Neural crest cell (in vitro differentiated cells): ENCODE measurements around the gene SLC6A6. TPM values are rescaled to one million over a fixed set of nuclear protein-coding genes. Genes with fewer than 3 reads are reported as not detected.

ENCODE experiments used
- DNase-seq: peaks from one replicate; pipeline ENCODE4 v3.0.0; 2021; ENCODE audit warnings: low read depth, mixed read lengths, low spot score
- H3K27ac Mint-ChIP-seq: one replicate; pipeline ENCODE4 v1.8.0; 2021; ENCODE audit warnings: mild to moderate bottlenecking, mixed read lengths; ENCODE audit not compliant: unreplicated experiment
- H3K27me3 Mint-ChIP-seq: 2 replicates; pipeline ENCODE4 v1.8.0; 2021; ENCODE audit warnings: low read depth, mild to moderate bottlenecking, mixed read lengths
- H3K36me3 Mint-ChIP-seq: 2 replicates; pipeline ENCODE4 v1.8.0; 2021; ENCODE audit warnings: low read depth, mild to moderate bottlenecking, mixed read lengths
- H3K4me1 Mint-ChIP-seq: 2 replicates; pipeline ENCODE4 v1.8.0; 2021; ENCODE audit warnings: mixed read lengths
- H3K4me3 Mint-ChIP-seq: one replicate; pipeline ENCODE4 v1.8.0; 2021; ENCODE audit warnings: mild to moderate bottlenecking, mixed read lengths
- H3K9me3 Mint-ChIP-seq: 2 replicates; pipeline ENCODE4 v1.8.0; 2021; ENCODE audit warnings: mixed read lengths
- total RNA-seq: library from RNA; stranded (reverse); gene quantifications from 2 replicates; pipeline ENCODE4 v1.2.1, GENCODE V29; 2021
- TF ChIP-seq, protein P1 (sequence below): fragments of 200-600 bp; sonication (generic); conservative IDR thresholded peaks from 2 replicates; pipeline ENCODE4 v1.5.0; 2021; ENCODE audit warnings: antibody characterized with exemption, mild to moderate bottlenecking

The SLC6A6 gene
- total RNA-seq, 1 donor from 2014 or later: 33.8 TPM

DNA sequence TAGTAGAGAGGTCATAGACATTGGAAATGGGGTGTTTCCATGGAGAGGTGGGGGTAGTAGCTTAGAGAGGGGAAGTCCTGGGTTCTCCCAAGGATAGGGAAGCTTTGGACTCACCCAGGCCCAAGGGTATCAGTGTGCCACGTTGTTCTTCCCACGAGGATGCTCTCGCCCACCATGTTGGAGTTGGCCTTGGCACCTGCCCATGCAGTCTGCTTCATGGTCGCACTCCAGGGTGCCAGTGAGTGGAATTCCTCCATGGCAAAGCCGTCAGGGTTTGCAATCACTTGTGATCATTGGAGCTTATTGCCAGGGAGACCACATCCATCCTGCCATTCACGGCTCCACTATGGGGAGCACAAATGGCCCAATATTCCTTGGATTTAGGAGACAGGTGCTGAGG, 77.2 kb downstream of the SLC6A6 start:
- peaks cover 24% of the 10 kb centered on the region for H3K36me3 Mint-ChIP-seq
- H3K4me3 Mint-ChIP-seq: no peak overlapping the region
- H3K27ac Mint-ChIP-seq: no peak overlapping the region
- no peaks in the 10 kb centered on the region for H3K27me3 Mint-ChIP-seq
- no peaks in the 10 kb centered on the region for H3K9me3 Mint-ChIP-seq
- TF ChIP-seq, protein P1, sequence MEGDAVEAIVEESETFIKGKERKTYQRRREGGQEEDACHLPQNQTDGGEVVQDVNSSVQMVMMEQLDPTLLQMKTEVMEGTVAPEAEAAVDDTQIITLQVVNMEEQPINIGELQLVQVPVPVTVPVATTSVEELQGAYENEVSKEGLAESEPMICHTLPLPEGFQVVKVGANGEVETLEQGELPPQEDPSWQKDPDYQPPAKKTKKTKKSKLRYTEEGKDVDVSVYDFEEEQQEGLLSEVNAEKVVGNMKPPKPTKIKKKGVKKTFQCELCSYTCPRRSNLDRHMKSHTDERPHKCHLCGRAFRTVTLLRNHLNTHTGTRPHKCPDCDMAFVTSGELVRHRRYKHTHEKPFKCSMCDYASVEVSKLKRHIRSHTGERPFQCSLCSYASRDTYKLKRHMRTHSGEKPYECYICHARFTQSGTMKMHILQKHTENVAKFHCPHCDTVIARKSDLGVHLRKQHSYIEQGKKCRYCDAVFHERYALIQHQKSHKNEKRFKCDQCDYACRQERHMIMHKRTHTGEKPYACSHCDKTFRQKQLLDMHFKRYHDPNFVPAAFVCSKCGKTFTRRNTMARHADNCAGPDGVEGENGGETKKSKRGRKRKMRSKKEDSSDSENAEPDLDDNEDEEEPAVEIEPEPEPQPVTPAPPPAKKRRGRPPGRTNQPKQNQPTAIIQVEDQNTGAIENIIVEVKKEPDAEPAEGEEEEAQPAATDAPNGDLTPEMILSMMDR: no peak
- H3K4me1 Mint-ChIP-seq: peaks cover 11% of the 10 kb centered on the region
- DNase-seq: no peak

DNA sequence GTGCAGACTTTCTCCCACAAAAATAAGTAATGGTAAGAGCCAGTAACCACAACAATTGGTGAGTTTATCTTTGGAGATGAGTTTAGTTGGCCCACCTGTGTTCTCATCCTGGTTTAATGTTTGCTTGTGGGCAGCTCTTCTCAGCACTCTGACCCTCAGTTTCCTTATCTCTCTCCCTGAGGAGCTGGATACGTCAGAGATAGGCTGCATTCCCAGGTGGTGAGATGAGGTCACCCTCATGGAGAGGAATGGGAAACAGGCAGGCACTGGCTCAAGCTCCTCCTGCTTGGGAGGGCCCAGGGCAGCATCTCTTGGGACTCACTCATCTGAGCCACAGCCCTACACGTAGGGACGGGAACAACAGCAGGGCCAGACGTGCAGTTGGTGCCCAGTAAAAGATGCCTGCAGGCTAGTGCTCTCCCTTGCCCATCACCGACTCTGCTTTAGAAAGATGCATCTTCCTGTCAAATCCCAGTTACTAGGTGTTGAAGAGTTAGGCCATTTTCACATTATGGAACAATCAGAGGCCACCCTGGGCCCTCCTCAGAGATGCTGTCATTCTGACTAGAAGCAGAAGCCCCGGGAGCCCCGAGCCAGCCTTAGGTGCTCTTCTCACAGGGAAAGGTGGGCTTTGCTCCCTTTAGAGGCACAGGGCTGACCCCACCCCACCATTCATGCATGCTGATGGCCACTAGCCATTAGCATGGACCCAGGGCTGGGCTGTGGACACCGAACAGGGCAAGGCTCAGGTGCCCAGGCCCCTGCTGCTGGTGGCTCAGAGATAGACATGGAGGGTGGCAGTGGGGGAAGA, 78.0 kb downstream of the SLC6A6 start:
- no peak overlapping the region for H3K4me3 Mint-ChIP-seq
- H3K4me1 Mint-ChIP-seq: peaks cover 8% of the 10 kb centered on the region
- H3K27me3 Mint-ChIP-seq: no peaks in the 10 kb centered on the region
- no peak overlapping the region for H3K27ac Mint-ChIP-seq
- DNase-seq: no peak
- H3K9me3 Mint-ChIP-seq: no peaks in the 10 kb centered on the region
- peaks cover 22% of the 10 kb centered on the region for H3K36me3 Mint-ChIP-seq
- TF ChIP-seq, protein P1: no peak

DNA sequence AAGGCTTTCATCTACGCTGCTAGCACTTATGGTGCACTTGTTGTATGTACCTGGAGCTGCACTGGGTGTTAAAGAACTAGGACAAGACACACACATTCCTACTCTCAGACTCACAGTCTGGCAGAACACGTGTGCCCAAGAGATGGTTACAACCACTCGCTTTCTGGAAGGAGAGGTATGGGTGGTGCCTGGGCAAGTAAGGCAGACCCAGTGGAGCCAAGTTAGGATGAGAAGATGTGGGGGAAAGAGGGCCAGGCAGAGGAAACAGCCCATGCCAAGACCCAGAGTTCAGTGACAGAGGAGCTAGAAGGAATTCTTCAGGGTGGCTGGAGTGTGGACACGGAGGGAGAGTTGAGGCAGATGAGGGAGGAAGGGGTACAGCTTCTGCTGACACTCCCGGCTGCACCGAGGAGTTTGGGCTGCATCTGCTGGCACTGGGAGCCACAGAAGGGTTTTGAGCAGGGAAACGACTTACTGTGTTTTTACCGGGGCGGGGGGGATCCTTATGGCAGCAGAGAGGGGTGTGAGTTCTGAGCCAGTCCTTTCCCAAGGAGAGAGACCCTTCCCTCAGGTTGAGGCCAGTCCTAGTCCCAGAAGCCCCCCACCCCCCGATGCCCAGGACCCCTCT, 78.7 kb downstream of the SLC6A6 start:
- DNase-seq: no peak
- peaks cover 15% of the 10 kb centered on the region for H3K36me3 Mint-ChIP-seq
- H3K27ac Mint-ChIP-seq: no peak overlapping the region
- H3K4me1 Mint-ChIP-seq: peaks cover under 1% of the 10 kb centered on the region
- no peaks in the 10 kb centered on the region for H3K9me3 Mint-ChIP-seq
- TF ChIP-seq, protein P1: no peak
- H3K27me3 Mint-ChIP-seq: no peaks in the 10 kb centered on the region
- H3K4me3 Mint-ChIP-seq: no peak overlapping the region

DNA sequence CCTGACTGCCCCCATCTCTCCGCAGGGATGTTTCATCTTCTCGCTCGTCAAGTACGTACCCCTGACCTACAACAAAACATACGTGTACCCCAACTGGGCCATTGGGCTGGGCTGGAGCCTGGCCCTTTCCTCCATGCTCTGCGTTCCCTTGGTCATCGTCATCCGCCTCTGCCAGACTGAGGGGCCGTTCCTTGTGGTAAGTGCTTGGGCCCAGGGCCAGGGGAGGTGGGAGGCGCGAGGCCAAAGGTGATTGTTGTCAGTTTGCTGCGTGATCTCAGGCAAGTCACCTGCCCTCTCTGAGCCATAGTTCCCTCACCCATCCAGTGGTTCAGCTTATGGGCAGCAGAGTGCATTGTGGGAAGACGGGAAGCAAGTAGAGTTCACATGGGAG, 79.2 kb downstream of the SLC6A6 start:
- Mint-ChIP-seq H3K27me3 (no peaks in the 10 kb centered on the region), H3K4me3 (no peak overlapping the region), H3K27ac (peak overlapping the region; percentile 96), H3K36me3 (peaks cover 14% of the 10 kb centered on the region), H3K9me3 (no peaks in the 10 kb centered on the region), H3K4me1 (no peaks in the 10 kb centered on the region)
- TF ChIP-seq, protein P1: no peak
- no peak for DNase-seq

GRCh38 chr3:14482271-14482721, 79.9 kb downstream of the SLC6A6 start:
- Mint-ChIP-seq H3K27me3 (no peaks in the 10 kb centered on the region), H3K36me3 (peaks cover 14% of the 10 kb centered on the region), H3K4me1 (no peaks in the 10 kb centered on the region), H3K9me3 (no peaks in the 10 kb centered on the region), H3K4me3 (no peak overlapping the region), H3K27ac (no peak overlapping the region)
- DNase-seq: no peak
- TF ChIP-seq, protein P1: no peak
